GM12872 (cell line): ENCODE results near the gene DDX1.
A peak's percentile ranks its signal among the peaks of the same experiment; 100 is the strongest.

Experiments
- TF ChIP-seq, protein P1 (sequence below): IDR thresholded peaks from 3 replicates; pipeline ENCODE4 v1.5.1; 2011; ENCODE audit warnings: low read depth, mild to moderate bottlenecking, low read length, moderate library complexity; ENCODE audit not compliant: insufficient read depth

Gene DDX1

GRCh38 chr2:15631883-15632282 lies 40.2 kb downstream of the DDX1 start:
- TF ChIP-seq, protein P1, sequence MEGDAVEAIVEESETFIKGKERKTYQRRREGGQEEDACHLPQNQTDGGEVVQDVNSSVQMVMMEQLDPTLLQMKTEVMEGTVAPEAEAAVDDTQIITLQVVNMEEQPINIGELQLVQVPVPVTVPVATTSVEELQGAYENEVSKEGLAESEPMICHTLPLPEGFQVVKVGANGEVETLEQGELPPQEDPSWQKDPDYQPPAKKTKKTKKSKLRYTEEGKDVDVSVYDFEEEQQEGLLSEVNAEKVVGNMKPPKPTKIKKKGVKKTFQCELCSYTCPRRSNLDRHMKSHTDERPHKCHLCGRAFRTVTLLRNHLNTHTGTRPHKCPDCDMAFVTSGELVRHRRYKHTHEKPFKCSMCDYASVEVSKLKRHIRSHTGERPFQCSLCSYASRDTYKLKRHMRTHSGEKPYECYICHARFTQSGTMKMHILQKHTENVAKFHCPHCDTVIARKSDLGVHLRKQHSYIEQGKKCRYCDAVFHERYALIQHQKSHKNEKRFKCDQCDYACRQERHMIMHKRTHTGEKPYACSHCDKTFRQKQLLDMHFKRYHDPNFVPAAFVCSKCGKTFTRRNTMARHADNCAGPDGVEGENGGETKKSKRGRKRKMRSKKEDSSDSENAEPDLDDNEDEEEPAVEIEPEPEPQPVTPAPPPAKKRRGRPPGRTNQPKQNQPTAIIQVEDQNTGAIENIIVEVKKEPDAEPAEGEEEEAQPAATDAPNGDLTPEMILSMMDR: no peak

DNA sequence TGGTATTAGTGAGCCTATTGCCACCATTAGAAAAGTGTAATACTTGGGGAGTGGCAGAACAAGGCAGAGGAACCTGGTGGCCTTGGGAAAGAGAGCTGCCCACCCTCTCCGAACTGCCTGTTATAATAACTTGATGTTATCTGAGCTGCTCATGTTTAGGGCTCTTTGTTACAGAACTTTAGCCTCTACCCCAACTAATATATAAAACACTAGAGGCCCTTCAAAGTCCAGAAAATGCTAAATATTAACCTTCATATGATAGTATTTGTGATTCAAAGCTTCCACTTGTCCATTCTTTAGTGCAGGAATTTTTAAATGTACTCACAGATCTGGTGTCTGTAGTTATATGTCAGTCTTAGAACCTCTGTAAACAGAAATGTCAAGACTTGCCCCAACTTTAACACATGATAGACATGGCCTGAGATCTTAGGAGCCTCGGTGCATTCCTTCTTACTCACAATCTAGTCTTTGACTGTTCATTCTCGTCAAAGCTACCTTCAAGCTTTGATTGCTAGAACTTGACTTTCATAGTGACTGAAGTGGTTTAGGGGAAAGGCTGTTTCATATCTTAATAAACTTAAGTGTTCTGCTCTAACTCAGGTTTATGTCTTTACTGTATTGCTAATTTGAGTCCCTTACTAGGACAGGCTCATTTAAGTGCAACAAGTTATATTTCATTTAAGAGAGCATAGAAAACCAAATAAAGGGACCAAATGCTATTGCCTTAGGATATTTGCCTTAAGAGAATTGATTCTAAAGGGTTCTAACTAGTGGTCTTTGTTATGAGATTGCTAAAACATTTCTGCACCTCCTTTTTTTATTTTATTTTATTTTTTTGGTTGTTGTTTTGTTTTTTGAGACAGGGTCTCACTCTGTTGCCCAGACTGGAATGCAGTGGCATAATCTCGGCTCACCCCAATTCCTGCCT lies 41.6 kb downstream of the DDX1 start:
- TF ChIP-seq, protein P1: no peak

DNA sequence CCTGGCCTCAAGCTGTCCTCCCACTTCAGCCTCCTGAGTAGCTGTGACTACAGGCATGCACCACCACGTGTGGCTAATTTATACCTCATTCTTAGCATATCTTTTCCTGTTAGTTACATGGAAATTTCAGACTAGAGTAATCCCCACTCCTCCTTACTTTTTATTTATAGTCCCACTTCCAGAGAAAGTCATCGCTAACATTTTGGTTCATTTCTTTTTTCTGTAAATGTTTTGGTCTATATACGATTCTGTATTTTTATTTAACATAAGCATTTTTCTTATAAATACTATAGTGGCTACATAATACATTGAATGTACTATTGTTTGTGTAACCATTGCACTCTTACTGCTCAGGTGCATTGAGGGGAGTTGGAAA lies 42.3 kb downstream of the DDX1 start:
- TF ChIP-seq, protein P1: no peak

DNA sequence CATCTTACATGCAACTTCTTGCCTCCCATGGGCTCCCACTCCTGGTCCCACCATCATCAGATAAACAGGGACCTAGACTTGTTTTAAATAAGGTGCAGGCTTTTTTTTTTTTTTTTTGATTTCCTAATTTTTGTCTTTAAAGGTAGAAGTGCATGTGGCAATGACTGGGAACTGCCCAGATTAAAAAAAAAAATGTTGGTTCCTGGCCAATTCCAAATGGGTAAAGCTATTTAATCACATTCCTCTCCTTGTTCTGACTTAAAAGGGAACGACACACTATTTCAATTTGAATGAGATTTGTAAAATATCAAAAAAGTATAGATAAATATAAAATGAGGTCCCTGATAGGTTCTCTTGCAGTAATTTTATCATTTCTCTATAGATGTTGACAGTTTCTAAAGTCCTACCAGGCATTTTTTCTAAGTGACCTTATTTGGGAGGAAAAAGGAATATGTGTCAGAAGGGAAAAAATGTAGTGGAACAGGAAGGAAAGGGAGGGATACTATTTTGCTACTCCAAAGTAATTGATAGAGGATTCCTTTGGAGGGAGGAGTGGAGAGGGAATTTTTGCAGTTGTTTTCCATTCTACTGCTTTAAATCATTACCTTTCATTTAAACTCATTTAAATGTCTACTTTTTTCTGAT lies 43.3 kb downstream of the DDX1 start:
- TF ChIP-seq, protein P1: no peak

- TF ChIP-seq, protein P1: peak; percentile 77
Measured at GRCh38 chr2:15636972-15637785, 45.5 kb downstream of the DDX1 start.

- TF ChIP-seq, protein P1: no peak
Measured at GRCh38 chr2:15638720-15639119, 47.1 kb downstream of the DDX1 start.
